ENCODE measurements around the gene NACC2. TPM values are rescaled to one million over a fixed set of nuclear protein-coding genes. Genes with fewer than 3 reads are reported as not detected.

NACC2 gene
- total RNA-seq, 6 experiments from 2014 or later, result 10.9 to 25.8 (median 13.8) TPM

DNA sequence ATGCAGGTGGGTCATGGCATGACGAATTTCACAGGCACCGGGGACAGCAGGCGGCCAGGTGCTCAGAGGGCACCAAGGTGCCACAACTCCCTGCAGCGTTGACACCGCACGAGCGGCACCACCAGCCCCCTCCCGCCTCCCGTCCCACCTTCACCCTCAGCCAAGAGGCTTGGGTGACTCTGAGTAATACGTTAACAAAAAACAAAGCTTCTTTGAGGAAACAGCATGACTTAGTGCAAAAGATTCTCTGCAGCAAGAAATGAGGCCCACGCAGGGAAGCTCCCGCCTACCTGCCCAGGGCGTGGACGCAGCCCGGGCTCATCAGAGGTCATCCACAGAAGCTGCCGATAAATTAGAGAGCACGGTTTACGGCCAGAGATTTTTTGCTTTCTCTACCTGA is 19.5 kb upstream of the NACC2 start:
- no peak for DNase-seq
- 96% methylated on average over 5 of the region's 18 CpGs for WGBS (ENCODE audit: insufficient coverage, low coverage, low lambda C conversion rate, missing lambda C conversion rate)
- TF ChIP-seq POLR2A (IDR thresholded peaks at IDR 0.05), result no peak
- TF ChIP-seq, protein P1, sequence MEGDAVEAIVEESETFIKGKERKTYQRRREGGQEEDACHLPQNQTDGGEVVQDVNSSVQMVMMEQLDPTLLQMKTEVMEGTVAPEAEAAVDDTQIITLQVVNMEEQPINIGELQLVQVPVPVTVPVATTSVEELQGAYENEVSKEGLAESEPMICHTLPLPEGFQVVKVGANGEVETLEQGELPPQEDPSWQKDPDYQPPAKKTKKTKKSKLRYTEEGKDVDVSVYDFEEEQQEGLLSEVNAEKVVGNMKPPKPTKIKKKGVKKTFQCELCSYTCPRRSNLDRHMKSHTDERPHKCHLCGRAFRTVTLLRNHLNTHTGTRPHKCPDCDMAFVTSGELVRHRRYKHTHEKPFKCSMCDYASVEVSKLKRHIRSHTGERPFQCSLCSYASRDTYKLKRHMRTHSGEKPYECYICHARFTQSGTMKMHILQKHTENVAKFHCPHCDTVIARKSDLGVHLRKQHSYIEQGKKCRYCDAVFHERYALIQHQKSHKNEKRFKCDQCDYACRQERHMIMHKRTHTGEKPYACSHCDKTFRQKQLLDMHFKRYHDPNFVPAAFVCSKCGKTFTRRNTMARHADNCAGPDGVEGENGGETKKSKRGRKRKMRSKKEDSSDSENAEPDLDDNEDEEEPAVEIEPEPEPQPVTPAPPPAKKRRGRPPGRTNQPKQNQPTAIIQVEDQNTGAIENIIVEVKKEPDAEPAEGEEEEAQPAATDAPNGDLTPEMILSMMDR (IDR thresholded peaks at IDR 0.05), result no peak

DNA sequence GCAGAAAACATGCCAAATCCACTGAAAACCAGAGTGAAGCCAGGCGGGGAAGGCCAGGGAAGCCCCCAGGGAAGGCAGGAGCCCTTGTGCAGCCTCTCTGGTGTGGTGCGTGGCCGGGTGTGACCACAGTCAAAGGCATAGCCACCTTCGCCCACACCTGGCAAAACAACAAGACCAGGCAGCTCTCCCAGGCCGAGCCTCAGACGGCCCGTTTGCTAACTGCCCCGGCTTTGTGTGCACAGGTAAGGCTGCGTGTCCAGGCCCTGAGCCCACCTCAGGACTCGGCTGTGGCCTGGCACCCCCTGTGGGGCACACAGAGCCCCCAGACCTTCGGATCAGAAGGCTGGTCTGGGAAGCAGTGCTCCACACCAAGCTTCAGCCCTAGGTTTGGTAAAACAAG is 17.5 kb upstream of the NACC2 start:
- peaks cover 0 to 23% (median 8%) of the 10 kb centered on the region in 4 donors for H3K4me1 ChIP-seq
- peaks cover 0 to 8% (median 2%) of the 10 kb centered on the region in 4 donors for H3K36me3 ChIP-seq
- TF ChIP-seq, protein P1 (IDR thresholded peaks at IDR 0.05), result no peak
- TF ChIP-seq POLR2A (IDR thresholded peaks at IDR 0.05), result no peak
- no peak for DNase-seq
- H3K9me3 ChIP-seq, result no peaks in the 10 kb centered on the region
- H3K27ac ChIP-seq, result no peak overlapping the region
- intact Hi-C loops (cut with DNase I), result no loop called here
- WGBS (ENCODE audit: insufficient coverage, low coverage, low lambda C conversion rate, missing lambda C conversion rate), result 35% methylated on average over 2 of the region's 11 CpGs
- no peaks in the 10 kb centered on the region for H3K27me3 ChIP-seq
- no peak for ATAC-seq
- H3K4me3 ChIP-seq, result no peak overlapping the region

More for the DNA sequence above, 19.5 kb upstream of the NACC2 start:
- Histone ChIP-seq H3K27me3 (no peaks in the 10 kb centered on the region), H3K27ac (no peak overlapping the region), H3K36me3 (peaks cover 0 to 8% (median 2%) of the 10 kb centered on the region in 4 donors), H3K4me1 (peaks cover 0 to 20% (median 7%) of the 10 kb centered on the region in 4 donors), H3K9me3 (no peaks in the 10 kb centered on the region), H3K4me3 (no peak overlapping the region)
- intact Hi-C loops (cut with DNase I), result no loop called here
- no peak for ATAC-seq

DNA sequence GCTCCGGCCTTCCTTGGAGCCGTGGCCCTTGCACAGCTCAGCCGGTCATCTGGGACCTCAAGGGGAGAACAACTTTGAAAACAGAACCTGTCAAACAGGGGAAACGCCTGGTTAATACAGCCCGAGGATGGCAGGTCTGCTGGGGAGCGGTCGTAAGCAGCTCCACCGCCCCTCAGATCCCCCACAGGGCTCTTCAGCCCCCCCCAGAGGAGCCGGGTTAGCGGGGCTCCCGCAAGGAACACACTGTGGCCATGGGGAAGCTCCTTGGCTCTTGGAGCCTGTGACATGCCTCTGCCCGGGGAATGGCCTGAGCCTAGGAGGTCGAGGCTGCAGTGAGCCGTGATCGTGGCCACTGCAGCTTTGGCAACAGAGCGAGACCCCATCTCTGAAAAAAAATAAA is 16.8 kb upstream of the NACC2 start:
- TF ChIP-seq, protein P1 (IDR thresholded peaks at IDR 0.05), result no peak
- intact Hi-C loops (cut with DNase I), result no loop called here
- no peak overlapping the region for H3K27ac ChIP-seq
- WGBS (ENCODE audit: insufficient coverage, low coverage, low lambda C conversion rate, missing lambda C conversion rate), result 82% methylated on average over 10 of the region's 16 CpGs
- ATAC-seq, result no peak
- DNase-seq, result no peak
- peaks cover 0 to 8% (median 2%) of the 10 kb centered on the region in 4 donors for H3K36me3 ChIP-seq
- peaks cover 0 to 17% (median 5%) of the 10 kb centered on the region in 4 donors for H3K4me1 ChIP-seq
- H3K4me3 ChIP-seq, result no peak overlapping the region
- H3K9me3 ChIP-seq, result no peaks in the 10 kb centered on the region
- no peaks in the 10 kb centered on the region for H3K27me3 ChIP-seq

DNA sequence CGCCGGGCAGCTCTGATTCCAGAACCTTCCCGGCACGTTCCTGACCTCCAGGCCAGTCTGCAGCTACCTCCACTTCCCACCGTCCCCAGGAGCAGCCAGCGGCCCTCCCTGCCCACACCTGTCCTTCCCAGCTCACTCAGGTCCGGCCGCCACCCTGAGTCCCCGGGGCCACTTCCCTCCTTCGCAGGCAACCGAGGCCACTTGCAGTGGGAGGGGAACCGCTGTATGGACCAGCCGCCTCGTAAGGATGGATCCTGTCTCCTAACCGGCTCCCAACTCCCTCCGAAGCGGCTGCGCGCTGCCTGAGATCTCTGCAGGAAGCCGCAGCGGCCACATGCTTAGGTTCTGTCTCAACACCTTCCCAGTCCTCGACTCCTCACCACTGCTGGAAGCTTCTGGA is 16.1 kb upstream of the NACC2 start:
- H3K36me3 ChIP-seq, result peaks cover 0 to 7% (median 2%) of the 10 kb centered on the region in 4 donors
- TF ChIP-seq, protein P1 (IDR thresholded peaks at IDR 0.05), result no peak
- TF ChIP-seq POLR2A (IDR thresholded peaks at IDR 0.05), result no peak
- H3K4me1 ChIP-seq, result peaks cover 0 to 13% (median 5%) of the 10 kb centered on the region in 4 donors
- WGBS (ENCODE audit: insufficient coverage, low coverage, low lambda C conversion rate, missing lambda C conversion rate), result 90% methylated on average over 13 of the region's 22 CpGs
- H3K4me3 ChIP-seq, result no peak overlapping the region
- DNase-seq (no peak), ATAC-seq (no peak)
- intact Hi-C loops (cut with DNase I), result no loop called here
- no peaks in the 10 kb centered on the region for H3K27me3 ChIP-seq
- no peak overlapping the region for H3K27ac ChIP-seq
- H3K9me3 ChIP-seq, result no peaks in the 10 kb centered on the region

Measured in right lobe of liver (tissue), 6 donors.